IPS-11a (cell line): Measurements from ENCODE around the gene OR5C1.
"Not testable (repeated sequence)": the region's sequence is repeated elsewhere in the genome, so short reads cannot be mapped to it uniquely, and the experiment has no call there.

Source experiments
- H3K4me3 ChIP-seq: one replicate; pipeline ENCODE4 v1.5.1; 2013; ENCODE audit warnings: low read depth, low read length, control low read depth

Gene OR5C1

GRCh38 chr9:122810306-122810946, 21.7 kb downstream of the OR5C1 start:
- no peak overlapping the region for H3K4me3 ChIP-seq

- H3K4me3 ChIP-seq = no peak overlapping the region
These were observed 24.0 kb downstream of the OR5C1 start for GRCh38 chr9:122812736-122813135.

GRCh38 chr9:122814545-122814944, 25.8 kb downstream of the OR5C1 start:
- no peak overlapping the region for H3K4me3 ChIP-seq

- no peak overlapping the region for H3K4me3 ChIP-seq
These were observed 26.8 kb downstream of the OR5C1 start for GRCh38 chr9:122815544-122815943.

- no peak overlapping the region for H3K4me3 ChIP-seq
These were observed 27.6 kb downstream of the OR5C1 start for GRCh38 chr9:122816163-122816867.

GRCh38 chr9:122819326-122819725, 30.6 kb downstream of the OR5C1 start:
- no peak overlapping the region for H3K4me3 ChIP-seq

- no peak overlapping the region for H3K4me3 ChIP-seq
These were observed 31.2 kb downstream of the OR5C1 start for GRCh38 chr9:122819791-122820489.

DNA sequence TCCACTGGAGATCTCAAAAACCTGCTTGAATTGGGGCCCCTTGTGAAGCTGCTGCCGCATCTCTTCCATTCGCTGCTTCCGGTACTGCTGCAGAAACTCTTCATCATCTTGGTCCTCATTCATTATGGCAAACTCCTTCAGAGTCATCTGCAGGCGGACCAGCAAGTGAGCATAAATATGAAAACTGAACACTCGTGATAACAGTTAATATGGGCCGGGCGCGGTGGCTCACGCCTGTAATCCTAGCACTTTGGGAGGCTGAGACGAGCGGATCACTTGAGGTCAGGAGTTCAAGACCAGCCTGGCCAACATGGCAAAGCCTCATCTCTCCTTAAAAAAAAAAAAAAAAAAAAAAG, 31.7 kb downstream of the OR5C1 start:
- no peak overlapping the region for H3K4me3 ChIP-seq

DNA sequence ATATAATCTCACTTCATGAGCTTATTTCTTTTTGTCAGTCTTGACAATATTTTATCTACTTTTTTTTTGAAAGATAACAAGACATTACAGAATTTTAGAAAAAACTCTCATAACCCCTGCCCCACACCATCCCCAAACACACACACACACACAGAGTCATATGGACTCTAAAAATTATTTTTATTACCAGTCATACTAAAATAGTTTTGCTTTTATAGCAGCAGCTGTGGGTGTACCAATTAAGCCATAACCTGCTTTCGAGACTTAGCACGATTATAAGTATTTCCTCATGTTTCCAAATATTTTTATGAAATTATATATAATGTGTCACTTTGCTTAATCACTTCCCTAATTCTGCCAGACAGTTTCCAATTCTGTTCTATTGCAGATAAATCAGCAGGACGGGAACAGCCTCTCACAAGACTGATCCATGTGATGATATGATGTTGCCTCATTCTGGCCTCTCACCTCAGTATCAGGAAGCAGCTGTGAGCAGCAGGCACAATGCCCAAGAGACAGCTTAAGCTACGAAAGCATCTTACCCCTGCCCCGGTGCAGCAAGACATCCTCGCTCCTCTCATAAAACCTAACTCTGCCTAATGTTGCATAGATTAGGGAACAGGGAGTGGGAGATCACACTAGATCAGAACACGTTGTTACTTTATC, 32.7 kb downstream of the OR5C1 start:
- H3K4me3 ChIP-seq = no peak overlapping the region

DNA sequence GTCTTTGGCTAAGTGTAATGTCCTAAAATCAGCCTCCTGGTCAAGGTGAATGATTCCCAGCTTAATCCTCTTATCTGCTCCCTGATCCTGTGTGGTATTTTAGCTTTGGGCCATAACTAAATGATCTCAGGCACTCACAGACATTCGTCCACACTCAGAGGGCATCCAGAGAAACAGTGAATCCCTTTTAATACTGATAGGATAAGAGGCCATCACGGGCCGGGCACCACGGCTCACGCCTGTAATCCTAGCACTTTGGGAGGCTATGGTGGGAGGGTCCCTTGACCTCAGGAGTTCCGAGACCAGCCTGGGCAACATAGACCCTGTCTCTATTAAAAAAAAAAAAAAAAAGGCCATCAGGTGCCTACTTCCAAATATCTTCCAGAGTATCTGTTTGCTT, 33.3 kb downstream of the OR5C1 start:
- no peak overlapping the region for H3K4me3 ChIP-seq

DNA sequence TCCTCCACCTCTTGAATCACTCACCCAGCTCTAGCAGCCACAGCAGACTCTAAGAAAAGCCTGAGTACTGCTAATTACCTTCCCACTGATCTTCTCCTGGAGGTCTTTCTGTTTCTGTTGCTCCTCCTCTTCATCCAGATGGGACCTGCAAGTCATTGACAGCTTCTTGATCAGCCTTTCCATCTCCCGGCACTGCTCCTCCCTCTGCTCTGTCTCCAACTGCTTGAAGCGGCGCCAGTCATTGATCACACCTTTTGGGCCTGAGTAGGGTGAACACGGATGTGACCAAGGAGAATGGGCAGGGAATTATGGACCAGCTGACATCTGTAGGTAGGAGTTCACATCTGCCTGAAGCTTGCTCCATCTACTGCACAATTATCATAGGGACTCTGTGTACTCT, 34.2 kb downstream of the OR5C1 start:
- no peak overlapping the region for H3K4me3 ChIP-seq

DNA sequence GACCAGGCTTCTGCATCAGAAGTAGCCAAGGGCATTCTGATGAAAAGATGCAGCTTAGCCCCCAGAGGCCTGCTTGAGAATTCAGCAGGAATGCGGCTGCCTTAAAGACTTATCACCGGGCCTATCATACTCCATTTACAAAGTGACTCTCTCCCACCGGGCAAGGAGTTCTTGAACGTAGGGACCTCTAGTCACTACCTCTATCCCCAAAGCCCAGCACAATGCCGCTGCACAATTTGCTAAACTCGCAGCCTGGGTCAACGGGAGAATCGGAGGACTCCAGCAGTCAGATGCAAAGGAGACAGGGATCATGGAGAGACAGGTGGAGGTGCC, 39.0 kb downstream of the OR5C1 start:
- peak overlapping the region; percentile 85 for H3K4me3 ChIP-seq

GRCh38 chr9:122828965-122829284, 40.2 kb downstream of the OR5C1 start:
- not testable (repeated sequence) for H3K4me3 ChIP-seq

DNA sequence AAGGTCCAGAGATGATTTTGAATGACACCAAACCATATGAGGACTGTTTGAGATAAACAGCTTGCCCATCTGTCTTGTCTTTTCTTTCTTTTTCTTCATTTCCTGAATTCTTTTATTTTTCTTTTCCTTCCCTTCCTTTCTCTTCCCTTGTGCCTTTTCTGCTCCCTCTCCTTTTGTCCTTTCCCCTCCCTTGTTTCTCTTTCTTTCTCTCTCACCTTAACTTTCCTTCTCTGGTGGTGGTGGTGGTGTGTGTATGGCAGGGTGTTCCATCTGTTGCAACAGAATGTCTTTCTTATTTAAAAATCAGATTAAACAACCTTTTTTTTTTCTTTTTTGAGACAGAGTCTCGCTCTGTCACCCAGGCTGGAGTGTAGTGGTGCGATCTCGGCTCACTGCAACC, 43.5 kb downstream of the OR5C1 start:
- no peak overlapping the region for H3K4me3 ChIP-seq

- H3K4me3 ChIP-seq = no peak overlapping the region
These were observed 46.6 kb downstream of the OR5C1 start for GRCh38 chr9:122835313-122835731.

GRCh38 chr9:122837266-122837850, 48.6 kb downstream of the OR5C1 start:
- H3K4me3 ChIP-seq = no peak overlapping the region

- not testable (repeated sequence) for H3K4me3 ChIP-seq
These were observed 49.7 kb downstream of the OR5C1 start for GRCh38 chr9:122838441-122838840.
